SK-N-SH treated with all-trans-retinoic acid at 6 μM for 48 hours (cell line): ENCODE measurements around the gene HSD17B8.

ENCODE experiments used
- CSRNP3 ChIP-seq: fragments of 250-450 bp; sonication (Bioruptor Pico); IDR thresholded peaks from 2 replicates; pipeline ENCODE4 v1.5.1; 2021; ENCODE audit warnings: mild to moderate bottlenecking, moderate library complexity
- GLIS3 ChIP-seq: fragments of 250-450 bp; sonication (Bioruptor Pico); IDR thresholded peaks from 2 replicates; pipeline ENCODE4 v1.5.0; 2020; ENCODE audit warnings: mild to moderate bottlenecking, moderate library complexity
- PATZ1 ChIP-seq: fragments of 250-450 bp; sonication (Bioruptor Pico); IDR thresholded peaks from 2 replicates; pipeline ENCODE4 v1.8.0; 2020; ENCODE audit warnings: mild to moderate bottlenecking, moderate library complexity, borderline replicate concordance
- RARB ChIP-seq: fragments of 250-450 bp; sonication (Bioruptor Pico); IDR thresholded peaks from 2 replicates; pipeline ENCODE4 v1.8.0; 2021; ENCODE audit warnings: mild to moderate bottlenecking, moderate library complexity
- SNAI2 ChIP-seq: fragments of 250-450 bp; sonication (Bioruptor Pico); IDR thresholded peaks from 2 replicates; pipeline ENCODE4 v1.5.0; 2020; ENCODE audit warnings: mild to moderate bottlenecking, moderate library complexity

GRCh38 chr6:33202799-33203198 is 1.7 kb upstream of the HSD17B8 start:
- TF ChIP-seq CSRNP3 (CRISPR knock-in tag) (no peak), GLIS3 (CRISPR knock-in tag) (no peak), SNAI2 (CRISPR knock-in tag) (no peak), PATZ1 (CRISPR knock-in tag) (no peak), RARB (CRISPR knock-in tag) (no peak)
